NCI-H2196 (cell line): ENCODE results near the gene BPIFA3.

Source experiments
- DNase-seq: peaks from one replicate; lab custom pipeline; 2025; ENCODE audit not compliant: unreplicated experiment; lab: John Stamatoyannopoulos, UW

The BPIFA3 gene

GRCh38 chr20:33259371-33259770, 42.2 kb downstream of the BPIFA3 start:
- DNase-seq, result no peak

- DNase-seq, result no peak
Observed at GRCh38 chr20:33261465-33261864, 44.3 kb downstream of the BPIFA3 start.

- peak; percentile 58 for DNase-seq
Observed at GRCh38 chr20:33262658-33263065, 45.5 kb downstream of the BPIFA3 start.

- no peak for DNase-seq
Observed at GRCh38 chr20:33263784-33264183, 46.6 kb downstream of the BPIFA3 start.

- DNase-seq, result no peak
Observed at GRCh38 chr20:33267701-33268100, 50.5 kb downstream of the BPIFA3 start.

GRCh38 chr20:33272155-33272873, 55.2 kb downstream of the BPIFA3 start:
- no peak for DNase-seq

GRCh38 chr20:33273117-33273851, 56.1 kb downstream of the BPIFA3 start:
- DNase-seq, result no peak

GRCh38 chr20:33275215-33275614, 58.1 kb downstream of the BPIFA3 start:
- no peak for DNase-seq

- DNase-seq, result no peak
Observed at GRCh38 chr20:33275871-33276270, 58.7 kb downstream of the BPIFA3 start.

GRCh38 chr20:33276303-33277113, 59.4 kb downstream of the BPIFA3 start:
- no peak for DNase-seq
